RWPE2 (cell line): Measurements from ENCODE around the gene ME3.

Experiments
- ATAC-seq: fragments of 200-7000 bp; cut with Tn5 transposase; 3 replicates; pipeline ENCODE4 v1.9.1; 2021; ENCODE audit warnings: low read depth
- DNase-seq: peaks from one replicate; pipeline ENCODE4 v3.0.0-alpha.2; 2020; ENCODE audit warnings: low spot score
- H3K27ac ChIP-seq: fragments of 450-650 bp; 2 replicates; pipeline ENCODE4 v1.5.1; 2017; ENCODE audit warnings: mild to moderate bottlenecking; ENCODE audit not compliant: poor library complexity, severe bottlenecking
- H3K27me3 ChIP-seq: fragments of 250-450 bp; sonication (Bioruptor Pico); 2 replicates; pipeline ENCODE4 v1.5.1; 2021; ENCODE audit warnings: mild to moderate bottlenecking, moderate library complexity; ENCODE audit not compliant: insufficient read depth, poor library complexity, severe bottlenecking
- H3K36me3 ChIP-seq: fragments of 250-450 bp; sonication (Bioruptor Pico); 2 replicates; pipeline ENCODE4 v1.5.1; 2020; ENCODE audit warnings: low read depth, mild to moderate bottlenecking, moderate library complexity
- H3K4me1 ChIP-seq: fragments of 250-450 bp; sonication (Bioruptor Pico); 2 replicates; pipeline ENCODE4 v1.5.1; 2021; ENCODE audit warnings: mild to moderate bottlenecking, moderate library complexity; ENCODE audit not compliant: insufficient read depth, poor library complexity, severe bottlenecking
- H3K4me3 ChIP-seq: fragments of 250-450 bp; sonication (Bioruptor Pico); 2 replicates; pipeline ENCODE4 v1.5.1; 2021; ENCODE audit warnings: mild to moderate bottlenecking, moderate library complexity; ENCODE audit not compliant: severe bottlenecking
- H3K9me3 ChIP-seq: fragments of 250-450 bp; sonication (Bioruptor Pico); 2 replicates; pipeline ENCODE4 v1.5.1; 2021; ENCODE audit warnings: mild to moderate bottlenecking, moderate library complexity; ENCODE audit not compliant: severe bottlenecking
- TF ChIP-seq, protein P1 (sequence below): fragments of 450-650 bp; IDR thresholded peaks from one replicate; pipeline ENCODE4 v1.5.1; 2017; ENCODE audit warnings: mild to moderate bottlenecking, moderate library complexity; ENCODE audit not compliant: poor library complexity, severe bottlenecking

ME3 gene

DNA sequence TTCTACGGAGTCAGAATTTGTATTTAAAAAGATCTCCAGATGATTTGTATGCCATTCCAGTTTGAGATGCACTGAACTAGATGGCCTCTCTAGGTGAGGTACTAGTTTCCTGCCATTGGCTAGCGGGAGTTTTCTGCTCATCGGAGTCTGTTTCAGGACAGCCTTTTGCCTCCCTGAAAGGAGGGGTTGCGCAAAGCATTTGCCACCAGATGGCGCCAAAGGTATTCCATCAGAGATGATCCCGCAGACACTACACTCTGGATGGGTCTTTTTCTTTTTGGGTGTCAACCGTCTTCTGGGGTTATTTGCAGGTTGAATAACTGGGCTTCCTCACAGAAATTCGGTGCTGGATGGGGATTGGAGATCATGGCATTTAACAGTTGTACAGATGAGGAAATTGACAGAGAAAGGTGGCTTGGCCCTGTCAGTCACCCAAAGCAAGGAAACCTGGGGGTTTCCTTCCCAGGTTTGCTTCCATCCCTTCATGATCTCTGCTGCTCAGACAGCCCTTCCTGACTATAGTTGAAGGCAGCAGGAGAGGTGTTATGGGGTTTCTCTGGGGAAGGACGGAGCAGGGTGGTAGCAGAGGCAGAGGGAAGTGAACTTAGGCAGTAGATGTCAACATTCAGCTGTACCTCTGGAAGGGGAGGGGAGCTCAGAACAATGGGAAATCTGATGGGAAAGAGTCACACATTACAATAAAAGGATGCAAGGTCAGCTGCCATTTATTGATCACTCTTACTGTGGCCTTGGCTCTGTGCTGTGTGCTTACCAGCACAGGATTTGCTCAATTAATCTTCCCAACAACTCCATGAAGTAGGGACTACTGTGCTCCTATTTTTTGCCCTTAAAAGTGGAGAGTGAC lies 216.1 kb downstream of the ME3 start:
- H3K27ac ChIP-seq, result no peak overlapping the region

DNA sequence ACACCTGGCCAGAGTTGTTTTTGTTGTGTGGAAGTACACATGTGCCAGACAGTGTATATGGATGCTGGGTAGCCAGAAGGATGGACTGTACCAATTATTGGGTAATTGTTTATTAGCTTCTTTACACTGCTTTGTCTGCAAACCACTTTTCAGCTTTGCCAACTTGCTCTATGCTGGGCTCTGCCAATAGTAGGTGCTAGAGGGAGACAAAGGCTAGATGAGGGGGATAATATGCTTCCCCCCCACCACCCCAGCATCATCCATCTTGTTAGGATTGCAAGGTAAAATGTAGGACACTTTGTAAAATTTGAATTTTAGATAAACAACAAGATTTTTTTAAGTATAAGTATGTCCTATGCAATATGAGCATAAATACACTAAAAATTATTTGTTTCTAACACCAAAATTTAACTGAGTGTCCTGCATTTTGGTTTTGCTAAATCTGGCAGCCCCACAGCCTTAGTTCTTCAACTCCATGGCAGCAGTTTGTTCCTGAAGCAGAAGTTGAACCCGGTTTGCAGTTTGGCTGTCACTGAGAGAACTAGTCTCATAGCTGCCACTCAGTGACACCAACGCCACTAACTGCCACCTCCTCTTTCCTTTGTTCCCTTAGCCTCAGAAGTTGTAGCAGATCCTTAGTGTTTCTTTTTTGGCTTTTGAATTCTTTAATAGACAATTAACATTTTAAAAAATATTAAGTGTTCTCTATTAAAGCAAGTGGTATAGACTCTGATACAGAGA lies 219.0 kb downstream of the ME3 start:
- DNase-seq (no peak), ATAC-seq (no peak)
- Histone ChIP-seq H3K27ac (no peak overlapping the region), H3K4me3 (no peak overlapping the region), H3K4me1 (no peaks in the 10 kb centered on the region), H3K36me3 (no peaks in the 10 kb centered on the region), H3K27me3 (no peaks in the 10 kb centered on the region), H3K9me3 (no peaks in the 10 kb centered on the region)
- TF ChIP-seq, protein P1, sequence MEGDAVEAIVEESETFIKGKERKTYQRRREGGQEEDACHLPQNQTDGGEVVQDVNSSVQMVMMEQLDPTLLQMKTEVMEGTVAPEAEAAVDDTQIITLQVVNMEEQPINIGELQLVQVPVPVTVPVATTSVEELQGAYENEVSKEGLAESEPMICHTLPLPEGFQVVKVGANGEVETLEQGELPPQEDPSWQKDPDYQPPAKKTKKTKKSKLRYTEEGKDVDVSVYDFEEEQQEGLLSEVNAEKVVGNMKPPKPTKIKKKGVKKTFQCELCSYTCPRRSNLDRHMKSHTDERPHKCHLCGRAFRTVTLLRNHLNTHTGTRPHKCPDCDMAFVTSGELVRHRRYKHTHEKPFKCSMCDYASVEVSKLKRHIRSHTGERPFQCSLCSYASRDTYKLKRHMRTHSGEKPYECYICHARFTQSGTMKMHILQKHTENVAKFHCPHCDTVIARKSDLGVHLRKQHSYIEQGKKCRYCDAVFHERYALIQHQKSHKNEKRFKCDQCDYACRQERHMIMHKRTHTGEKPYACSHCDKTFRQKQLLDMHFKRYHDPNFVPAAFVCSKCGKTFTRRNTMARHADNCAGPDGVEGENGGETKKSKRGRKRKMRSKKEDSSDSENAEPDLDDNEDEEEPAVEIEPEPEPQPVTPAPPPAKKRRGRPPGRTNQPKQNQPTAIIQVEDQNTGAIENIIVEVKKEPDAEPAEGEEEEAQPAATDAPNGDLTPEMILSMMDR, result no peak

More for the DNA sequence above, 216.1 kb downstream of the ME3 start:
- Histone ChIP-seq H3K9me3 (no peaks in the 10 kb centered on the region), H3K4me3 (no peak overlapping the region), H3K4me1 (peaks cover 19% of the 10 kb centered on the region), H3K36me3 (no peaks in the 10 kb centered on the region), H3K27me3 (no peaks in the 10 kb centered on the region)
- ATAC-seq (peak; percentile 60), DNase-seq (no peak)
- TF ChIP-seq, protein P1, result peak; percentile 96

DNA sequence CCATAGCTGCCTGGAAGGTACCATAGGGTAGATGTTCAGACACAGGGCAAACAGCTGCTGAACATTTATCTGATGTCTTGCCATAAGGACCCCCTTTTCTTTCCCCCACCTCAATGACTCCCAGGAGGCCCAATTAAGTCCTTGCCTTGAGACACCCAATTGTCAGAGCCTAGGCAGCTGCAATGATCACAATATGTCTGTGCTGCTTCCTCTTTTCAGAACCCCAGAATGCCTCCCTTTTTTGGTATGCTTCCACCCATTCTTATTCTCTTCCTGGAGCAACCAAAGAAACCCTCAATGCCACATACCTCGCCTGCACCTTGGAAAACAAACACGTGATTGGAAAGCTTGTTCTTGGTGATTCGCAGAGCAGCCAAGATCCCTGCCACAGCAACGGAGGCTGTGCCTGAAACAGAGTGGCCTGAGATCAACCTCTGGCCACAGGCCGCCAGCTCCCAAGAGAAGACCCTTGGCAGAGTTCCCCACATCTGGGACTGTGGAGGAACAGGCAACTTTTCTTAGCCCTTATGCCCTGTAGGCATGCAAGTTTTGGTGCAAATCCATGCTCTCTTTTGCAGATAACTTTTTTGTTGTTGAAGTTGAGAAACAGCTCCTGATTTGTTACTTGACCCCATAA lies 222.3 kb downstream of the ME3 start:
- TF ChIP-seq, protein P1, result no peak
- no peak overlapping the region for H3K4me3 ChIP-seq
- H3K27me3 ChIP-seq, result no peaks in the 10 kb centered on the region
- H3K27ac ChIP-seq, result no peak overlapping the region
- ATAC-seq (no peak), DNase-seq (no peak)
- H3K4me1 ChIP-seq, result no peaks in the 10 kb centered on the region
- no peaks in the 10 kb centered on the region for H3K9me3 ChIP-seq
- H3K36me3 ChIP-seq, result no peaks in the 10 kb centered on the region

DNA sequence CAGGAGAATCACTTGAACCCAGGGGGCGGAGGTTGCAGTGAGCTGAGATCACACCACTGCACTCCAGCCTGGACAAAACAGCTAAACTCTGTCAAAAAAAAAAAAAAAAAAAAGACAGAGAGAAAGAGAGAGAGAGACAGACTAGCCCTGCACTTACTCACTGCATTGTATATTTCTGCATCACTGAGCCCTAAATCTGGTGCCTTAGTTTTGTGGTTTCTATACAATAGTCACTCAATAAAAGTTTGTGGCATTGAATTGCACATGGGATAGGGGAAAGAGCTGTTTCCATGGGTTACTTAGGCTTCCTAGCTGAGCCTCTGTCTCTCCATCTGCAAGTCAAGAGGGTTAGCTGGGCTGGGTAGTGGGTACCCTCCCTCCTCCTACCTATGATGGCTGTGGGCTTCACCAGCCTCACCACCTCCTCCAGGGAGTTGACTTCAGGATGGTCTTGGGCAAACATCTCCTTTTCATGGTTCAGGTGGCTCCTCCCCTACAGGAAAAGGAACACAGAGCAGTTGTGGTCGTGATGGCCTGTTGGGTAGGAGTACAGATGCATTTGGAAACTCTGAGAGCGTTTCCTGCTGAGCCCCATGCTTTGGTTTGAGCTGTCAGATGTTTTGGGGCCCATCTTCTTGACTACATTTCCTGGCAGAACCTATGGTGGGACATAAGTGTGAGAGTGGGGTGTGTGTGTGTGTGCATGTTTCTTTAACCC lies 224.5 kb downstream of the ME3 start:
- Histone ChIP-seq H3K27ac (no peak overlapping the region), H3K4me3 (no peak overlapping the region), H3K27me3 (no peaks in the 10 kb centered on the region), H3K36me3 (no peaks in the 10 kb centered on the region), H3K9me3 (no peaks in the 10 kb centered on the region), H3K4me1 (no peaks in the 10 kb centered on the region)
- DNase-seq, result no peak
- TF ChIP-seq, protein P1, result no peak
- ATAC-seq, result no peak
